K562 (cell line): Measurements from ENCODE around the gene ZNF318. TPM values are rescaled to one million over a fixed set of nuclear protein-coding genes. Genes with fewer than 3 reads are reported as not detected.
A peak's percentile ranks its signal among the peaks of the same experiment; 100 is the strongest.

Source experiments
- ELF4 ChIP-seq: fragments of 450-650 bp; formaldehyde crosslinking; IDR thresholded peaks from 2 replicates; pipeline ENCODE4 v1.4.0; 2022; ENCODE audit warnings: missing genetic modification characterization
- HDGF ChIP-seq: fragments of 450-650 bp; IDR thresholded peaks from 2 replicates; pipeline ENCODE4 v1.6.1; 2016
- LARP7 ChIP-seq: fragments of 450-650 bp; IDR thresholded peaks from 2 replicates; pipeline ENCODE4 v1.6.1; 2016
- MYNN ChIP-seq, 2 experiments: sonication (generic); formaldehyde crosslinking in 1 of 2; IDR thresholded peaks; 2 replicates each; pipeline versions ENCODE4 v1.5.0 to v1.6.1; 2016 to 2020; ENCODE audit warnings: antibody characterized with exemption in 1 of 2, missing genetic modification reagents in 1 of 2
- POU5F1 ChIP-seq: fragments of 150-350 bp; IDR thresholded peaks from 2 replicates; pipeline ENCODE4 v1.6.1; 2014; ENCODE audit warnings: borderline replicate concordance, low read length, low read depth, mild to moderate bottlenecking; ENCODE audit not compliant: partially characterized antibody
- PTTG1 ChIP-seq: fragments of 450-650 bp; IDR thresholded peaks from 2 replicates; pipeline ENCODE4 v1.6.1; 2016; ENCODE audit warnings: low read depth, mild to moderate bottlenecking, missing genetic modification characterization, missing compliant biosample characterization
- STAT5B ChIP-seq: fragments of 250-450 bp; sonication (Bioruptor Pico); IDR thresholded peaks from 2 replicates; pipeline ENCODE4 v1.8.0; 2021; ENCODE audit warnings: mild to moderate bottlenecking, inconsistent platforms
- TAF7 ChIP-seq: fragments of 450-650 bp; IDR thresholded peaks from 2 replicates; pipeline ENCODE4 v1.6.1; 2016; ENCODE audit warnings: missing genetic modification characterization, missing compliant biosample characterization
- U2AF1 ChIP-seq: fragments of 200-400 bp; formaldehyde crosslinking; optimal IDR thresholded peaks from 2 replicates; pipeline ENCODE3; 2017; ENCODE audit warnings: mild to moderate bottlenecking, low read depth, low read length, moderate library complexity
- WHSC1 ChIP-seq: IDR thresholded peaks from one replicate; pipeline ENCODE4 v1.6.1; 2012; ENCODE audit warnings: low read length, control low read depth, inconsistent platforms
- ZNF584 ChIP-seq: fragments of 200-800 bp; sonication (Bioruptor generic); IDR thresholded peaks from 2 replicates; pipeline ENCODE4 v1.6.1; 2016; ENCODE audit warnings: low read depth, mild to moderate bottlenecking, missing genetic modification characterization, missing compliant biosample characterization
- polyA plus RNA-seq, 8 experiments: library from polyadenylated mRNA; depleted of rRNA in 4 of 8; stranded (reverse) in 5 of 8; unstranded in 3 of 8; fragments of >200 nt; fragmentation: Nextera tagmentation in 2 of 8; fragmentation: Illumina TruSeq in 1 of 8; extraction: Ambion mirVana in 2 of 8; extraction: Trizol in 1 of 8; gene quantifications; 2 replicates each; pipeline versions ENCODE4 v1.2.1 to v1.2.3, GENCODE V29; 2011 to 2014; ENCODE audit warnings: inconsistent platforms in 1 of 8, missing spikeins in 1 of 8
- total RNA-seq, 7 experiments: library from RNA; depleted of rRNA in 6 of 7; stranded (reverse); fragments of >200 nt in 6 of 7; fragmentation: Illumina TruSeq in 2 of 7; extraction: Trizol in 2 of 7; gene quantifications; 2 replicates each; pipeline versions ENCODE4 v1.2.1 to v1.2.3, GENCODE V29; 2011 to 2021; ENCODE audit warnings: low replicate concordance in 1 of 7
- TF ChIP-seq, protein P1 (sequence below): fragments of 200-800 bp; sonication (Bioruptor generic); IDR thresholded peaks from 2 replicates; pipeline ENCODE4 v1.6.1; 2017; ENCODE audit warnings: missing genetic modification characterization, missing compliant biosample characterization
- TF ChIP-seq, protein P2 (sequence below): fragments of 450-650 bp; formaldehyde crosslinking; IDR thresholded peaks from 2 replicates; pipeline ENCODE4 v1.4.0; 2022; ENCODE audit warnings: missing genetic modification characterization
- TF ChIP-seq, protein P3 (sequence below), 2 experiments: fragments of 450-650 bp in 1 of 2; IDR thresholded peaks; 2 replicates each; pipeline ENCODE4 v1.6.1; 2011 to 2017; ENCODE audit warnings: low read depth in 2 of 2, antibody characterized with exemption in 1 of 2, borderline replicate concordance in 1 of 2, low read length in 1 of 2, mild to moderate bottlenecking in 1 of 2, mixed read lengths in 1 of 2; ENCODE audit not compliant: control insufficient read depth in 1 of 2
- TF ChIP-seq, protein P4 (sequence below): IDR thresholded peaks from 2 replicates; pipeline ENCODE4 v1.6.1; 2012; ENCODE audit warnings: low read depth, low read length, improper control_type of control experiment, borderline replicate concordance

Gene ZNF318
- total and polyA plus RNA-seq, 9 of the 15 experiments (the other 6 are each of a cell fraction or from before 2014, with no cell fraction given), result 3.2 to 19.0 (median 9.2) TPM

DNA sequence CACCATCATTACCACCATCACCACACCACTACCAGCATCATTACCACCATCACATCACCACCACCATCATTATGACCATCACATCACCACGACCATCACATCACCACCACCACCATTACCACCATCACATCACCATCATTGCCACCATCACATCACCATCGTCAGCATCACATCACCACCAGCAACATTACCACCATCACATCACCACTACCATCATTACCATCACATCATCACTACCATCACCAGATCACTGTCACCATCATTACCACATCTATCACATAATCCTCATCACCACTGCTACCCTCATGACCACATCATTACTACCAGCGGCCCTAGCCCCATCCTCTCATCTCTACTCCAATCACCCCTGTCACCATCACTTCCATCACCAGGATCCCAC lies 74.9 kb downstream of the ZNF318 start (continued):
- TF ChIP-seq, protein P1, sequence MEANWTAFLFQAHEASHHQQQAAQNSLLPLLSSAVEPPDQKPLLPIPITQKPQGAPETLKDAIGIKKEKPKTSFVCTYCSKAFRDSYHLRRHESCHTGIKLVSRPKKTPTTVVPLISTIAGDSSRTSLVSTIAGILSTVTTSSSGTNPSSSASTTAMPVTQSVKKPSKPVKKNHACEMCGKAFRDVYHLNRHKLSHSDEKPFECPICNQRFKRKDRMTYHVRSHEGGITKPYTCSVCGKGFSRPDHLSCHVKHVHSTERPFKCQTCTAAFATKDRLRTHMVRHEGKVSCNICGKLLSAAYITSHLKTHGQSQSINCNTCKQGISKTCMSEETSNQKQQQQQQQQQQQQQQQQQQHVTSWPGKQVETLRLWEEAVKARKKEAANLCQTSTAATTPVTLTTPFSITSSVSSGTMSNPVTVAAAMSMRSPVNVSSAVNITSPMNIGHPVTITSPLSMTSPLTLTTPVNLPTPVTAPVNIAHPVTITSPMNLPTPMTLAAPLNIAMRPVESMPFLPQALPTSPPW (CRISPR knock-in tag), result no peak
- TF ChIP-seq U2AF1 (no peak), POU5F1 (no peak), MYNN (IDR thresholded peaks at IDR 0.05) (no peak), MYNN (CRISPR knock-in tag; IDR thresholded peaks at IDR 0.05) (no peak), WHSC1 (no peak), ELF4 (CRISPR knock-in tag) (peak; percentile 39; the same call in 1 of the 2 replicates), TAF7 (no peak), HDGF (no peak), ZNF584 (CRISPR knock-in tag) (no peak), STAT5B (no peak), LARP7 (no peak), PTTG1 (tag) (no peak)
- TF ChIP-seq, protein P2, sequence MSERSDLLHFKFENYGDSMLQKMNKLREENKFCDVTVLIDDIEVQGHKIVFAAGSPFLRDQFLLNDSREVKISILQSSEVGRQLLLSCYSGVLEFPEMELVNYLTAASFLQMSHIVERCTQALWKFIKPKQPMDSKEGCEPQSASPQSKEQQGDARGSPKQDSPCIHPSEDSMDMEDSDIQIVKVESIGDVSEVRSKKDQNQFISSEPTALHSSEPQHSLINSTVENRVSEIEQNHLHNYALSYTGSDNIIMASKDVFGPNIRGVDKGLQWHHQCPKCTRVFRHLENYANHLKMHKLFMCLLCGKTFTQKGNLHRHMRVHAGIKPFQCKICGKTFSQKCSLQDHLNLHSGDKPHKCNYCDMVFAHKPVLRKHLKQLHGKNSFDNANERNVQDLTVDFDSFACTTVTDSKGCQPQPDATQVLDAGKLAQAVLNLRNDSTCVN (CRISPR knock-in tag), result 0 out of 2 replicates have a peak, but pooled peaks have one; percentile 40
- TF ChIP-seq, protein P3, sequence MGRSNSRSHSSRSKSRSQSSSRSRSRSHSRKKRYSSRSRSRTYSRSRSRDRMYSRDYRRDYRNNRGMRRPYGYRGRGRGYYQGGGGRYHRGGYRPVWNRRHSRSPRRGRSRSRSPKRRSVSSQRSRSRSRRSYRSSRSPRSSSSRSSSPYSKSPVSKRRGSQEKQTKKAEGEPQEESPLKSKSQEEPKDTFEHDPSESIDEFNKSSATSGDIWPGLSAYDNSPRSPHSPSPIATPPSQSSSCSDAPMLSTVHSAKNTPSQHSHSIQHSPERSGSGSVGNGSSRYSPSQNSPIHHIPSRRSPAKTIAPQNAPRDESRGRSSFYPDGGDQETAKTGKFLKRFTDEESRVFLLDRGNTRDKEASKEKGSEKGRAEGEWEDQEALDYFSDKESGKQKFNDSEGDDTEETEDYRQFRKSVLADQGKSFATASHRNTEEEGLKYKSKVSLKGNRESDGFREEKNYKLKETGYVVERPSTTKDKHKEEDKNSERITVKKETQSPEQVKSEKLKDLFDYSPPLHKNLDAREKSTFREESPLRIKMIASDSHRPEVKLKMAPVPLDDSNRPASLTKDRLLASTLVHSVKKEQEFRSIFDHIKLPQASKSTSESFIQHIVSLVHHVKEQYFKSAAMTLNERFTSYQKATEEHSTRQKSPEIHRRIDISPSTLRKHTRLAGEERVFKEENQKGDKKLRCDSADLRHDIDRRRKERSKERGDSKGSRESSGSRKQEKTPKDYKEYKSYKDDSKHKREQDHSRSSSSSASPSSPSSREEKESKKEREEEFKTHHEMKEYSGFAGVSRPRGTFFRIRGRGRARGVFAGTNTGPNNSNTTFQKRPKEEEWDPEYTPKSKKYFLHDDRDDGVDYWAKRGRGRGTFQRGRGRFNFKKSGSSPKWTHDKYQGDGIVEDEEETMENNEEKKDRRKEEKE (IDR thresholded peaks at IDR 0.05; ENCODE audit: borderline replicate concordance in 1 of 2, control insufficient read depth in 1 of 2, low read depth in 2 of 2, low read length in 1 of 2), result no peak
- TF ChIP-seq, protein P4, sequence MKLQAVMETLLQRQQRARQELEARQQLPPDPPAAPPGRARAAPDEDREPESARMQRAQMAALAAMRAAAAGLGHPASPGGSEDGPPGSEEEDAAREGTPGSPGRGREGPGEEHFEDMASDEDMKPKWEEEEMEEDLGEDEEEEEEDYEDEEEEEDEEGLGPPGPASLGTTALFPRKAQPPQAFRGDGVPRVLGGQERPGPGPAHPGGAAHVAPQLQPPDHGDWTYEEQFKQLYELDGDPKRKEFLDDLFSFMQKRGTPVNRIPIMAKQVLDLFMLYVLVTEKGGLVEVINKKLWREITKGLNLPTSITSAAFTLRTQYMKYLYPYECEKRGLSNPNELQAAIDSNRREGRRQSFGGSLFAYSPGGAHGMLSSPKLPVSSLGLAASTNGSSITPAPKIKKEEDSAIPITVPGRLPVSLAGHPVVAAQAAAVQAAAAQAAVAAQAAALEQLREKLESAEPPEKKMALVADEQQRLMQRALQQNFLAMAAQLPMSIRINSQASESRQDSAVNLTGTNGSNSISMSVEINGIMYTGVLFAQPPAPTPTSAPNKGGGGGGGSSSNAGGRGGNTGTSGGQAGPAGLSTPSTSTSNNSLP, result no peak
